ENCODE data around the gene PPP6C. TPM values are rescaled to one million over a fixed set of nuclear protein-coding genes. Genes with fewer than 3 reads are reported as not detected.
A peak's percentile ranks its signal among the peaks of the same experiment; 100 is the strongest.

The PPP6C gene
- total and polyA plus RNA-seq, 2 of the 13 experiments (the other 11 are each of a cell fraction or from before 2014, with no cell fraction given), result 18.5 to 20.9 TPM

DNA sequence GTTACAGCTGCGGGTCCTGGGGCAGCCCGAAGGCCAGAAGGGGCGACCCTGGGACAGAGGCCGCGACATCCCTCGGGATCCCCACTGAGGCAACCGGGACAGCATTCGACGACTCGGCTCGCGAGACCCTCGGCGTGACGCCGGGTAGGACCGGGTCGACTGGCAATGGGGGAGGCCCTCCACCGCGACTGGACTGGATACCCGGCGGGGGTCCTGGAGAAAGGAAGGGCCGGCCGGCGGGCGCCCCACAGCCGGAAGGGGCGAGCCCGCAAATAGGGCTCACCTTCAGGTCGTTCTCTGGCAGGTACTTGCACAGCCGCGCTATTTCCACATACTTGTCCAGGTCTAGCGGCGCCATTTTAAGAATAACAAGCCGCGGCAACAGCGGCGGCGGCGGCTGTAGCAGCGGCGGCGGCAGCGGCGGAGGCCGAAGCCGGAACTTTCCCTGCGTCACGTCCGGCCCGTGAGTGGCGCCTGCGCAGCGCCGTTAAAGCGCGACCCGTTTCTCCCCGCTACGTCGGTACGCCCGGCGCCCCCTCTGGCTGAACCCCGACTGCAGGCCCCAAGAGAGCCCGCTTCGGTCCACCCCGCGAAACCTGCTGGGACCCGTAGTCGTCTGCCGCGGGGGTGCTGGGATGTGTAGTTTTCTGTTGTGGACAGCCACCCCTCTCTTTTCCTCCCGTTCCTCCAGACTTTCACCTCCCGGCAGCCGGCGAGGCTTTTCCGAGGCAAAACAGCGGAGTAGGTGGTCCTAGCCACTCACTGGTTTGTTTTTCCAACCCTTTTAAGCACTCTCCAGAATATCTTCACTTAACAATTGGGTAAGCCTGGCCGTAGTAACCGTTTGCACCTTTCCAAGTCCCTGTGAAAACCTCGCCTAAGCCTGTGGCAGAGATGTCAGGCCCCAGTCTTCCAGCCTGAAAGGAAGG, at the start of gene PPP6C (continued):
- TF ChIP-seq PRDM15 (CRISPR knock-in tag; IDR thresholded peaks at IDR 0.05) (no peak), SRSF1 (optimal IDR thresholded peaks at IDR 0.05; ENCODE audit: low read depth, low read length) (peak; percentile 35), ZNF605 (CRISPR knock-in tag; IDR thresholded peaks at IDR 0.05) (peak; percentile 83), PLRG1 (conservative IDR thresholded peaks at IDR 0.05) (no peak), BRCA1 (CRISPR knock-in tag; IDR thresholded peaks at IDR 0.05) (no peak), ZNF598 (CRISPR knock-in tag; IDR thresholded peaks at IDR 0.05; ENCODE audit: borderline replicate concordance) (no peak), ZNF75D (CRISPR knock-in tag; IDR thresholded peaks at IDR 0.05; ENCODE audit: borderline replicate concordance) (0 out of 2 replicates have a peak, but pooled peaks have one; percentile 76), ZNF20 (CRISPR knock-in tag; IDR thresholded peaks at IDR 0.05) (no peak), UBTF (CRISPR knock-in tag; IDR thresholded peaks at IDR 0.05) (no peak; the same call in 1 of the 2 replicates), GFI1 (CRISPR knock-in tag; IDR thresholded peaks at IDR 0.05; ENCODE audit: borderline replicate concordance) (no peak), ZSCAN31 (CRISPR knock-in tag; IDR thresholded peaks at IDR 0.05; ENCODE audit: low read depth) (peak; percentile 91), PITX1 (CRISPR knock-in tag; IDR thresholded peaks at IDR 0.05) (peak; percentile 54; the same call in 1 of the 2 replicates), NCOR1 (IDR thresholded peaks at IDR 0.05; ENCODE audit: borderline replicate concordance, low read length) (no peak), NR2C2 (CRISPR knock-in tag; IDR thresholded peaks at IDR 0.05; ENCODE audit: borderline replicate concordance) (peak; percentile 72), GATAD1 (CRISPR knock-in tag; IDR thresholded peaks at IDR 0.05) (peak; percentile 88), ZNF331 (CRISPR knock-in tag; IDR thresholded peaks at IDR 0.05) (peak; percentile 82; the same call in 1 of the 2 replicates), ZFP36L1 (CRISPR knock-in tag; IDR thresholded peaks at IDR 0.05) (peak; percentile 66; the same call in 1 of the 2 replicates), ZNF788 (CRISPR knock-in tag; IDR thresholded peaks at IDR 0.05; ENCODE audit: borderline replicate concordance) (peak; percentile 80; the same call in 1 of the 2 replicates), ZNF274 (CRISPR knock-in tag; IDR thresholded peaks at IDR 0.05) (no peak), ZNF747 (CRISPR knock-in tag; IDR thresholded peaks at IDR 0.05; ENCODE audit: borderline replicate concordance) (peak; percentile 89; the same call in 1 of the 2 replicates)
- TF ChIP-seq, protein P1, sequence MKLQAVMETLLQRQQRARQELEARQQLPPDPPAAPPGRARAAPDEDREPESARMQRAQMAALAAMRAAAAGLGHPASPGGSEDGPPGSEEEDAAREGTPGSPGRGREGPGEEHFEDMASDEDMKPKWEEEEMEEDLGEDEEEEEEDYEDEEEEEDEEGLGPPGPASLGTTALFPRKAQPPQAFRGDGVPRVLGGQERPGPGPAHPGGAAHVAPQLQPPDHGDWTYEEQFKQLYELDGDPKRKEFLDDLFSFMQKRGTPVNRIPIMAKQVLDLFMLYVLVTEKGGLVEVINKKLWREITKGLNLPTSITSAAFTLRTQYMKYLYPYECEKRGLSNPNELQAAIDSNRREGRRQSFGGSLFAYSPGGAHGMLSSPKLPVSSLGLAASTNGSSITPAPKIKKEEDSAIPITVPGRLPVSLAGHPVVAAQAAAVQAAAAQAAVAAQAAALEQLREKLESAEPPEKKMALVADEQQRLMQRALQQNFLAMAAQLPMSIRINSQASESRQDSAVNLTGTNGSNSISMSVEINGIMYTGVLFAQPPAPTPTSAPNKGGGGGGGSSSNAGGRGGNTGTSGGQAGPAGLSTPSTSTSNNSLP (IDR thresholded peaks at IDR 0.05; ENCODE audit: low read depth, low read length), result 0 out of 2 replicates have a peak, but pooled peaks have one; percentile 16
